NCI-H1436 (cell line): ENCODE measurements around the gene SETBP1.

ENCODE experiments used
- DNase-seq: peaks from one replicate; lab custom pipeline; 2025; lab: John Stamatoyannopoulos, UW

SETBP1 gene

DNA sequence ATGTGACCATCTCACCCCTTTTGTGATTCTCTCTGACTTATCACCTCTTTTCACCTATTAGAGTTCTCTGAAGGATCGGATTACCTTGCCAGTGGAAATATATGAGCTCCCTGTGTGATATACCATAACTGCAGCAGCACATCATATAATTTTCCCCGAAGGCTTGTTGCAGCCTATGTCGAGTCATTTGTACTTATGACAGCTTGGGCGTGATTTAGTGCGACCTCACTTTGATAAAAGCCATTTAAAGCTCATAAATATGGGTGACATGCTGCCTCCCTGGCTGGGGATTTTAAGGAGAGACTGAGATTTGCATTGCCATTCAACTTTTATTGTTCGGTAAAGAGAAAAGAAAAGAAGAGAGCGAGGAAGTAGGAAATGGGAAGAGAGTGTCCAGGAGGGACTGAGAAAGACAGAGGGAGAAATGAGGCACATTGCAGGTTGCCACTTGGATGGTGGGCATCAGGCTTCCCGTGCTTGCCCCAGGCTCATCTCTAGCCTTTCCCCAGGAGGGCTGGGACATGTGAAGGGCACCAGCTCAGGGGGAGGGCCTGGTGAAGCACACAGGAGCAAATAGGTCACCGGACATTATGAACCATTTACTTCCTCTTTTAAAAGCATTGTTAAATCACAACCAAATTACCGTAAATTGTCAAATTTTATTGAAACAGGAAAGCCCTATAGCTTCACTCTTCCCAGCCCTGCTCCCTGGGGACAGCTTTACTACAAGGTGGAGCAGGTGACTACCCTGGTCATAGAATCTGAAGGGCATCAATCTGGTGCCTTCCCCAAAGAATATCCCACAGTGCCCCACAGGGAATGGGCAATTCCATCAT is 161.3 kb downstream of the SETBP1 start:
- no peak for DNase-seq

DNA sequence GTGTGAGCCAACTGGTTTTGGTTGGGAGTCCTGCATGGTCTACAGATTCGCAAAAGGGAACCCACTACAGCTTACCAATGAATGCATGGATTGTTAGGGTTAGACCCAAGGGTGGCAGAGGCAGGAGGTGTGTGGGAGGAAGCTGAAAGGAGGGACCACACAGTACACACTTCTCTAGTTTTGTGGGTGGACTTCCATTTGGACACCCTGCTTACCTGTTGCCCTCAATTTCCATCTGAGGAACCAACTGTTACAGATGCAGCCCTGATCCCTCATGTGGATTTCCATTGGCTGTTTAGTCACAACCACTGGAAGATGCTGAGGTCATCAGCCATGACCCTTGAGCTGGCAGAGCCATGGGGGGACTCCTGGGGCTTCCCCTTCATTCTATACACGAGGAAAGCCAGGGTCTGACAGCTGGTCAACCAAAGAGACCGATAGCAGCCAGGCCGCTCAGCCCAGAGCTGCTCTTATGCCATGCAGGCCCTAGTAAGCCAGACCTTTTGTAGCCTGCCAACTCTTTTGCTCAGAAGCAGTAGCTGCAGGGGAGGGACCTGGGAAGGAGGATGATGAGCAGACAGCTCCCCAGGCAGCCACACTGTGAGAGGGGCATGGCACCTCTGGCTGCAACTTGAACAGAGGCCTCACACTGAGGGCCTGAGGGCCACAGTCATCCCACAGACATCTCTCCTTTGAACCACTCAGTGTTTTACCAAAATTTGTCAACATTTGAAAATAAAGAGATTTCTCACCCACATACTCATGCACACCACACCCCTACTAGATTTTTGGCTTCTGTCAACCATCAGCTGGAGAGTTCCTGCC is 162.1 kb downstream of the SETBP1 start:
- no peak for DNase-seq

DNA sequence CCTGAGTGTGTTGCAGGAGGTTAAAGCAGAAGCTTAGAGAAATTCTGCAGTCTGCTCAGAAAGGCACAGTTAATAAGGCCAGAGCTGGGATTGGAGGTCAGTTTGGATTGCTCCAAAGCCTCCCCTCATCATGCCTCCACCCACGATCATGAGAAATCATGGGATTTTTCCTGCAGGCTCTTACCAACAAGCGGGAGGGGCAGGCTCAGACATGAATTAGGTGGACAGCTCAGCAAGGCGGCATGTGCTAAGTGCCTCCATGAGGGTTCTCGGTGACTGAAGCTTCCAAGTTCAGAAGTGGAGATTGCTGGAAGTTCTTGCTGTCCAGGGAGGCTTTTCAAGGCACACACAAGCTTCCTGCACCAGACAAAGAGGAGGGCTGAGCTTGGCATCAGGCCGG is 163.8 kb downstream of the SETBP1 start:
- no peak for DNase-seq

DNA sequence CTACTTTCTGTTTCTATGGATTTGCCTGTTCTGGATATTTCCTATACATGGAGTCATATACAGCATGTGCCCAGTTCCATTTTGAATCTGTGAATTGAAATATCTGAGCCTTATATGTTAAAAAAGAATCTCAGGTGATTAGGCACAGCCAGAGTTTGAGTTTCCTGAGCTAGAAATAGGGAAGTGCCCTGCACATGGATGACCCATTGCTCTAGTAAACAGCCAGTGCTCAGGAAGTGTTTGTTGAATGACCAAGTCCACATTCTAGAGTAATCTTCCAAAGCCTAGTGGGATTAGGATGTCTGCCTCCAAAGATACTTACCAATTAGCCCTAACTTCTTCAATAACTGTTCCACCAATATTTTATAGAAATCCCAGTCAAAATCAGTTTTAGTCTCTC is 165.8 kb downstream of the SETBP1 start:
- DNase-seq, result no peak

- no peak for DNase-seq
Observed at GRCh38 chr18:44848644-44849335, 168.1 kb downstream of the SETBP1 start.

DNA sequence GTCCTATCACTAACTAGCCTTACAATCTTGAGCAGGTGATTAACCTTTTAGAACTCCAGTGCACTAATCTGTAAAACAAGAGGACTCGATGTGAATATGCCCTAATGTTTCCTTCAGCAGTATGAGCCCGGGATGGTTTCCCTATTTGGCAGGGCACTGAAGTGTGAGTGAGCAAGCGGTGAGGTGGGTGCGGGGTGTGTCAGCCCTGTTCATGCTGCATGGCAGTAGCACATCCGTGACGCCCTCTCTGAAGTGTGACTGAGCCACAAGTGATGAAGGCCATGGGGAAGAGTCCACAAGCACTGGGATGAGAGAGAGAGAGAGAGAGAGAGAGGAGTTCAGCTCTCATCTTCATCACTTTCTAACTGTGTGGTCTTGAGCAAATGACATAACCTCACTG is 168.7 kb downstream of the SETBP1 start:
- no peak for DNase-seq

- no peak for DNase-seq
Observed at GRCh38 chr18:44850001-44850400, 169.3 kb downstream of the SETBP1 start.

- DNase-seq, result peak; percentile 81
Observed at GRCh38 chr18:44851856-44852621, 171.4 kb downstream of the SETBP1 start.

- DNase-seq, result peak; percentile 64
Observed at GRCh38 chr18:44852818-44853217, 172.1 kb downstream of the SETBP1 start.

GRCh38 chr18:44853430-44853829 is 172.7 kb downstream of the SETBP1 start:
- DNase-seq, result no peak

GRCh38 chr18:44855681-44856080 is 175.0 kb downstream of the SETBP1 start:
- no peak for DNase-seq

DNA sequence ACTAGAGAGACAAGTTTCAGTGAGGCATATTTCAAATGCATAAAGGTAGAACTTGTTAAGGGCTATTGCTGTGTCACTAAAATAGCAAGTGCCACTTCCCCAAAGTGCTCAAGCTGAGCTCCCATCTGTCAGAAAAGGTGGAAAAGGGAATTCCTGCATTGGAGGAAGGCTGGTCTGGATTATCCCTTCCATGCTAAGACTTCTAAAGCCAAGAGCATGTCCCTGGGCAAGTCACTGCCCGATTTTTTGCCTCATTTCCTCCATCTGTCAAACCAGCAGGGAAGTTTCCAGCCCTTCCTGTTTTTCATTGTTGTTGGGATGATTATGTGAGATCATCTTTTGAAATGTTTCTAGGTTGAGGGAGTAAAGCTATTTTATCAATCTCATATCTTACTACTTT is 175.5 kb downstream of the SETBP1 start:
- DNase-seq, result no peak

- no peak for DNase-seq
Observed at GRCh38 chr18:44857081-44857480, 176.4 kb downstream of the SETBP1 start.

- no peak for DNase-seq
Observed at GRCh38 chr18:44857744-44858491, 177.2 kb downstream of the SETBP1 start.

DNA sequence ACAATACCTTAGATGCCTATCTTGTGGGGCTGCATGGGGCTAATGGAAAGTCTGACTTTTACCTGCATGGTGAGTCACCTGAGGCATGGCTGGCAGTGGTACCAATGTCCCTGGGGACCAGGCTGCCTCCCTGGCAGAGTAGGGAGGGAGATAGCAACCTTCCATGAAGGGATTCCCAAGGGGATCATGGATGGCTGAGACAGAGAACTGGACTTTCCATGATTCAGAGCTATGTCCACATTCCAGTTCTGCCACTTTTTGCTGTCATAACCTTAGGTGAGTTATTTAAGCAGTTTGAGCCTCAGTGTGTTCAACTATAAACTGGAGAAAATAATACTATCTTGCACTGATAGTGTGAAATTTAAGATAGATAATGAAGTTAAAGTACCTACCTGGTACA is 178.6 kb downstream of the SETBP1 start:
- DNase-seq, result no peak

GRCh38 chr18:44859751-44860439 is 179.2 kb downstream of the SETBP1 start:
- DNase-seq, result no peak

DNA sequence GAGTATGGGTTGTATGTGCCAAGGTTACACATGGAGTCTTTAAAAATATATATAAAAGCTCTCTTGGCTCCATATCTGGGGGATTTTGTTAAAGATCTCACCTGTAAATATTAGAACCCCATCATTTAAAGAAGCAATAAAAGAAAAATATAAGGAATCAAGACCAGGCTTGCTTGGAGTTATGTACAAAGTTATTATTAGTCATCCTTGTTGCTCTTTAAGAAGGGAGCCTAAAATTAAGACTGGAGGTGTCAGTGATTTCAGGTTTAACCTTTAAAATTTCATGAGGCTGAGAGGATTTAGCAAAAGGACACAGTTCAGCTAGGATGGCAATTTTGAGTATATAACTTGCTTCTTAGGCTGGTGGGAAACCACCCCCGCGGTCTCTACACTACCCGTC is 181.4 kb downstream of the SETBP1 start:
- DNase-seq, result no peak

GRCh38 chr18:44866103-44866502 is 185.4 kb downstream of the SETBP1 start:
- DNase-seq, result no peak

DNA sequence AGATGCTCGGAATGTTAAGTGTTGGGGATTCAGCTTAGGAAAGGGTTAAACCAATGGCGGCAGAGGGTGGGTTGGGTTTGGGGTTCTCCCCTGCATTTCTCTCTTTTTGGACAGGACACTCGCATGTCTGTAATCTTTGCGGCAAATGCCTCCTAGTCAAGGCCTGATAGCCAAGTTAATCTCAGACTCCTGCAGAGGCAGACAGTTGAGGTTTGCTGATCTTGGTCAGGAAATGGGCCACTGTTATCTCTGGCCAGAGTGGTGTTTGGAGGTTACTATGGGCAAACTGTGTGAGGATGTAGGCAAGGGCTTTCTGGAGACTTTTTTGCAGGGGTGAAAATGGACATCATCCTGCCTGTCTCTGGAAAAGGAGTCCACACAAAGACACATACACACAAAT is 188.8 kb downstream of the SETBP1 start:
- DNase-seq, result no peak
